Keratinocyte (primary cell): ENCODE results near the gene PLAAT4. TPM values are rescaled to one million over a fixed set of nuclear protein-coding genes. Genes with fewer than 3 reads are reported as not detected.
A peak's percentile ranks its signal among the peaks of the same experiment; 100 is the strongest.

Experiments used
- DNase-seq: peaks from one replicate; pipeline ENCODE4 v3.0.0-alpha.2; 2011; ENCODE audit warnings: low read depth, missing footprints, low spot score
- FAIRE-seq: peaks from 2 replicates; lab custom pipeline; 2011; peaks lifted over from hg19 to GRCh38; lab: Jason Lieb, UNC
- H2AFZ ChIP-seq: 2 replicates; pipeline ENCODE4 v1.6.0; 2012; ENCODE audit warnings: low read length, control low read depth, inconsistent platforms; ENCODE audit not compliant: control insufficient read depth
- H3K27ac ChIP-seq: 2 replicates; pipeline ENCODE4 v1.5.1; 2011; ENCODE audit warnings: low read length; ENCODE audit not compliant: control insufficient read depth, insufficient read depth
- H3K27me3 ChIP-seq: 3 replicates; pipeline ENCODE4 v1.6.0; 2011; ENCODE audit warnings: low read length; ENCODE audit not compliant: control insufficient read depth, insufficient read depth; ENCODE audit errors: extremely low read depth
- H3K36me3 ChIP-seq, 2 experiments: 2 replicates in 1 of 2; 3 replicates in 1 of 2; pipeline ENCODE4 v1.5.1; 2011; ENCODE audit warnings: low read length in 2 of 2, mild to moderate bottlenecking in 1 of 2; ENCODE audit not compliant: control insufficient read depth in 2 of 2, insufficient read depth in 2 of 2; ENCODE audit errors: extremely low read depth in 1 of 2
- H3K4me1 ChIP-seq: 3 replicates; pipeline ENCODE4 v1.5.1; 2011; ENCODE audit warnings: low read length; ENCODE audit not compliant: control insufficient read depth, insufficient read depth; ENCODE audit errors: extremely low read depth
- H3K4me2 ChIP-seq: 3 replicates; pipeline ENCODE4 v1.6.0; 2011; ENCODE audit warnings: low read depth, low read length; ENCODE audit not compliant: control insufficient read depth, insufficient read depth; ENCODE audit errors: extremely low read depth
- H3K4me3 ChIP-seq, 3 experiments: fragments of 200-600 bp in 1 of 3; sonication (generic) in 1 of 3; 2 replicates in 2 of 3; 3 replicates in 1 of 3; pipeline ENCODE4 v1.5.1; 2011 to 2016; ENCODE audit warnings: low read length in 3 of 3, mild to moderate bottlenecking in 3 of 3, control low read depth in 2 of 3, inconsistent platforms in 1 of 3, low read depth in 1 of 3, mixed read lengths in 1 of 3, mixed run types in 1 of 3, moderate library complexity in 1 of 3; ENCODE audit not compliant: control insufficient read depth in 2 of 3, insufficient read depth in 2 of 3; ENCODE audit errors: extremely low read depth in 1 of 3
- H3K79me2 ChIP-seq: 2 replicates; pipeline ENCODE4 v1.6.0; 2012; ENCODE audit warnings: low read length; ENCODE audit not compliant: control insufficient read depth, insufficient read depth
- H3K9ac ChIP-seq: 3 replicates; pipeline ENCODE4 v1.6.0; 2011; ENCODE audit warnings: low read length; ENCODE audit not compliant: control insufficient read depth, insufficient read depth; ENCODE audit errors: extremely low read depth
- H3K9me1 ChIP-seq: 3 replicates; pipeline ENCODE4 v1.6.0; 2011; ENCODE audit warnings: low read length; ENCODE audit not compliant: control insufficient read depth, insufficient read depth; ENCODE audit errors: extremely low read depth
- H3K9me3 ChIP-seq: 2 replicates; pipeline ENCODE4 v1.5.1; 2012; ENCODE audit warnings: low read depth, low read length; ENCODE audit not compliant: control insufficient read depth
- H4K20me1 ChIP-seq: 3 replicates; pipeline ENCODE4 v1.6.0; 2011; ENCODE audit warnings: low read length; ENCODE audit not compliant: control insufficient read depth, insufficient read depth; ENCODE audit errors: extremely low read depth
- EZH2 ChIP-seq: IDR thresholded peaks from one replicate; pipeline ENCODE4 v1.6.1; 2012; ENCODE audit warnings: inconsistent platforms, mild to moderate bottlenecking, low read length, moderate library complexity
- dilution Hi-C: fragments of 300-500 bp; cut with MboI; formaldehyde crosslinking; loops from one replicate; pipeline ENCODE4 v1.7.0; 2020; ENCODE audit warnings: low sequenced_read_pairs; ENCODE audit not compliant: extremely low pct_ligation_motif_present
- polyA plus RNA-seq, 5 experiments: library from polyadenylated mRNA; depleted of rRNA in 3 of 5; stranded (reverse) in 3 of 5; stranded (forward) in 1 of 5; unstranded in 1 of 5; fragments of >200 nt; gene quantifications; 1 replicate in 1 of 5; 2 replicates in 3 of 5; 3 replicates in 1 of 5; pipeline versions ENCODE4 v1.2.1 to v1.2.3, GENCODE V29; 2011 to 2012; ENCODE audit warnings: missing spikeins in 2 of 5, low read depth in 1 of 5, low replicate concordance in 1 of 5
- TF ChIP-seq, protein P1 (sequence below), 3 experiments: IDR thresholded peaks in 1 of 3; conservative IDR thresholded peaks in 1 of 3; optimal IDR thresholded peaks in 1 of 3; 2 replicates in 2 of 3; 3 replicates in 1 of 3; pipeline versions ENCODE3 to v1.5.1; 2011; ENCODE audit warnings: low read length in 3 of 3, mild to moderate bottlenecking in 3 of 3, moderate library complexity in 2 of 3, control low read depth in 1 of 3, inconsistent platforms in 1 of 3; ENCODE audit not compliant: insufficient read depth in 2 of 3; ENCODE audit errors: extremely low read depth in 1 of 3

PLAAT4 gene
- polyA plus RNA-seq, 1 donor (not counting 4 experiments of a cell fraction or from before 2014, with no cell fraction given) = 2.0 TPM

DNA sequence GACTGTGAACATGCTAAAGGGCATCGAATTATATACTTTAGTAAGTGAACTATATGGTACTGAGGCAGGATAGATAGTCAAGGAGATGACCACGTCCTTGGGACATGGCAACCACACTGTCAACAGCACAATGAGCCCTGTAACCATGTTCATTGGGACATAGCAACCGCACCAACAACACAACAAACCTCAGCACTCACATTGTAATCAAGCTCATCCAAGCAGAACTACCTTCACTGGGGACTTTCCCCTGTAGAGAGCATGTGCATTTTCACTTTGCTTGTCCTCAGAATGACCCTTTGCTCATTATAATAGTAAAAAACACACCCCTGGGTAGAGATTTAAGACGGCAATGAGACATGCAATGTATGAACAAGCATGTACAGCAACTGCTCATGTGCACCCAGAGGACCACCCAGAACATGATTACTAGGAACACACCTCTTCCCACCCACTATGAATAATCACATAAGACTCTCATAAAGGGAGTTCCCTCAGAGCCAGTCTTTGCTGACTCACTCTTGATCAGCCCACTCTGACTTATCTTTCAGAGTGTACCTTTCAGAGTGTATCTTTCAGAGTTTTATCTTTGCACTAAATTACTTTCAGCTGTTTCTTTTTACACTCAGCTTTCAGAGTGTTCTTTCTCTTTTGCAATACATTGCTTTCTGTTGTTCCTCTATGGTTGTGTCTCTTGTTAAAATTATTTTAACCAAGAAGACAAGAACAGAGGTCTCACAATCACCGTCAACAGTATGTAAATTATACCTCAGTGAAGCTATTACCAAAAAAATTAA, 30.6 kb downstream of the PLAAT4 start:
- Histone ChIP-seq H3K36me3 (no peaks in the 10 kb centered on the region), H2AFZ (peak overlapping the region; percentile 71), H3K9ac (peak overlapping the region; percentile 74), H3K9me3 (no peaks in the 10 kb centered on the region), H3K4me2 (peak overlapping the region; percentile 92), H3K4me1 (peaks cover 37% of the 10 kb centered on the region), H3K27me3 (no peaks in the 10 kb centered on the region), H3K27ac (peak overlapping the region; percentile 99), H3K4me3 (peak overlapping the region in 2 of 3 experiments; percentile 24 to 32), H4K20me1 (no peaks in the 10 kb centered on the region), H3K9me1 (no peaks in the 10 kb centered on the region), H3K79me2 (no peaks in the 10 kb centered on the region)
- DNase-seq = peak; percentile 95
- peak; percentile 70 for FAIRE-seq
- TF ChIP-seq, protein P1, sequence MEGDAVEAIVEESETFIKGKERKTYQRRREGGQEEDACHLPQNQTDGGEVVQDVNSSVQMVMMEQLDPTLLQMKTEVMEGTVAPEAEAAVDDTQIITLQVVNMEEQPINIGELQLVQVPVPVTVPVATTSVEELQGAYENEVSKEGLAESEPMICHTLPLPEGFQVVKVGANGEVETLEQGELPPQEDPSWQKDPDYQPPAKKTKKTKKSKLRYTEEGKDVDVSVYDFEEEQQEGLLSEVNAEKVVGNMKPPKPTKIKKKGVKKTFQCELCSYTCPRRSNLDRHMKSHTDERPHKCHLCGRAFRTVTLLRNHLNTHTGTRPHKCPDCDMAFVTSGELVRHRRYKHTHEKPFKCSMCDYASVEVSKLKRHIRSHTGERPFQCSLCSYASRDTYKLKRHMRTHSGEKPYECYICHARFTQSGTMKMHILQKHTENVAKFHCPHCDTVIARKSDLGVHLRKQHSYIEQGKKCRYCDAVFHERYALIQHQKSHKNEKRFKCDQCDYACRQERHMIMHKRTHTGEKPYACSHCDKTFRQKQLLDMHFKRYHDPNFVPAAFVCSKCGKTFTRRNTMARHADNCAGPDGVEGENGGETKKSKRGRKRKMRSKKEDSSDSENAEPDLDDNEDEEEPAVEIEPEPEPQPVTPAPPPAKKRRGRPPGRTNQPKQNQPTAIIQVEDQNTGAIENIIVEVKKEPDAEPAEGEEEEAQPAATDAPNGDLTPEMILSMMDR (optimal IDR thresholded peaks at IDR 0.05 in 1 of 3, IDR thresholded peaks at IDR 0.05 in 1 of 3, conservative IDR thresholded peaks at IDR 0.05 in 1 of 3; ENCODE audit: extremely low read depth in 1 of 3, insufficient read depth in 2 of 3, low read length in 3 of 3) = no peak
- dilution Hi-C loops = no loop called here

DNA sequence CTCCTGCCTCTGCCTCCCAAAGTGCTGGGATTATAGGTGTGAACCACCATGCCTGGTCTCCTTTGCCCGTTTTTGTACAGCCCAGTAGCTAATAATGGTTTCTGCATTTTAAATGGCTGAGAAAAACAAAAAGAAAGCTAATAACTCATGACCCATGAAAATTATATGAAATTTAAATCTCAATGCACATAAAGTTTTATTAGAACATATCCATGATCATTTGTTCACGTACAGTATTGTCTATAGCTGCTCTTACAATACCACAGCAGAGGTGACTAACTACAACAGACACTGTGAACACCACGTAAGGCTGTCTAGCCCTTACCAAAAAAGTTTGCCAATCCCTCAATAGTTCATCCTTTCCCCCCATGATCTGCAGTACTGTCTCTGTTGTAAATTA, 33.0 kb downstream of the PLAAT4 start:
- dilution Hi-C loops = no loop called here
- no peak for DNase-seq

More for the DNA sequence above, 33.0 kb downstream of the PLAAT4 start:
- H3K36me3 ChIP-seq = no peaks in the 10 kb centered on the region
- H4K20me1 ChIP-seq = no peaks in the 10 kb centered on the region
- no peak overlapping the region for H3K9ac ChIP-seq
- no peak overlapping the region for H3K27ac ChIP-seq
- no peak overlapping the region for H3K4me3 ChIP-seq
- H3K4me2 ChIP-seq = no peak overlapping the region
- H3K9me3 ChIP-seq = no peaks in the 10 kb centered on the region
- no peaks in the 10 kb centered on the region for H3K79me2 ChIP-seq
- no peaks in the 10 kb centered on the region for H3K27me3 ChIP-seq
- peaks cover 34% of the 10 kb centered on the region for H3K4me1 ChIP-seq
- no peak for TF ChIP-seq EZH2
- TF ChIP-seq, protein P1 (optimal IDR thresholded peaks at IDR 0.05 in 1 of 3, IDR thresholded peaks at IDR 0.05 in 1 of 3, conservative IDR thresholded peaks at IDR 0.05 in 1 of 3; ENCODE audit: extremely low read depth in 1 of 3, insufficient read depth in 2 of 3, low read length in 3 of 3) = no peak
- no peak overlapping the region for H2AFZ ChIP-seq
- FAIRE-seq = no peak
- H3K9me1 ChIP-seq = no peaks in the 10 kb centered on the region
